ENCODE measurements around the gene PDLIM4.

The PDLIM4 gene

DNA sequence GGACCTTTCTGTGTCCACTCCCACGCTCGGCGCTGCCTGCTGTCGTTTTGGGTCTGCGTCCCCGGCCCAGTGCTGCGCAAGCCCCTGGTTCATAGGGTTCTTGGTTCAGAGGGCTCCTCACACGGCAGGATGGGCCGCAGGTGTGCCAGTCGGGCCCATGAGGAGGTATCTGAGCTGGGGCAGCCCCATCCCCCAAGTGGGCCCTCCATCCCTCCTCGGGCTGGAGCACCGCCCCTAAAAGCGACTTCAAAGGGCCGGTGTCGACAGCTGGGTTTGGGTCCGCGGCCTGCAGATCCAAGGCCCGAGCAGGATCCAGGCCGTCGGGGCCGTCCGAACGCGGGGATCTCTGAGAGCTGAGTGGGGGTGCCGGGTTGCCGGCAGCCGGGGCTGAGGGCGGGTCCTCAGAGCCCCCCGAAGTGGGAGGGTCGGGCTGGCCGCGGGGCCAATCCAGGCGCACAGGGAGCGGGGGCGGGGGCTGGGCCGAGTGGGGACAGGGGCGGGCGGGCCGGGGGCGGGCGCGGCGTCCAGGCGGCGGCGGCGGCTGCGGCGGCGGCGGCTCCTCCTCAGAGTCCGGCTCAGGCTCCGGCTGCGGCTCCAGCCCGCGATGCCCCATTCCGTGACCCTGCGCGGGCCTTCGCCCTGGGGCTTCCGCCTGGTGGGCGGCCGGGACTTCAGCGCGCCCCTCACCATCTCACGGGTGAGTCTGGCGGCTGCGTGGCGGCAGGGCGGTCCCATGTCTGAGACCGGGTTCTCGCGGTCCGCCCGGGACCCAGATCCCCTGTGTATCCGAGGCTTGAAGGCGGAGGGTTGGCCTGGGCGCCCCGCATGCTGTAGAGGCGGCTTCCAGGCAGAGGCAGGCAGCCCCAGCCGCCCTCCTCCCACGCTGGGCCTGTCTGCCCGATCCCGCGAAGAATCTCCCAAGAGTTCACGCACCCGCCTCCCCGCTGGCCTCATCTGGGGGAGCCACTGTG, at the start of gene PDLIM4:
Gene PDLIM4, plus strand, starts transcription at position 566 of the 971 bp plus-strand sequence. Its CDS starts 39 bp downstream, at position 605.
- no peak for DNase-seq (ENCODE audit: low read depth)

- DNase-seq (ENCODE audit: low read depth) = no peak
Measured at GRCh38 chr5:132207778-132208177, 49.7 kb upstream of the PDLIM4 start.

DNA sequence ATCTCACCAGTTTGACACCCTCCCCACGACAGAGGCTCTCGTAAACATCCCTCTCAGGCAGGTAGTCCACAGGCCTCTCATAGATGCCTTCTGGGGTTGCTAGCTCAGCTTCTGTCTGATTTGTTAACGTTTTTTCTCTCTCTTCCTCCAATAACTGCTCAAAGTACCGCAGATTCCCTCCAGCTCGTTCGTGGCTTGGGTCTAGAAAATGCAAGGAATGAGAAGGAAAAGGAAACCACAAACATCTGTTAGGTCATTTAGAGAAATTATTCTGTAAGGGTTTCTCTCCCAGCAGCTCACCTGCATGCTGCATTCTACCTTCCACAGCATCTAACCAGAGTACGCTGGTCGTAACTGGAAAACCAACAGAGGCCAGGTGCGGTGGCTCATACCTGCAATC, 48.4 kb upstream of the PDLIM4 start:
- DNase-seq (ENCODE audit: low read depth) = no peak

GRCh38 chr5:132209901-132210545, 47.5 kb upstream of the PDLIM4 start:
- no peak for DNase-seq (ENCODE audit: low read depth)

DNA sequence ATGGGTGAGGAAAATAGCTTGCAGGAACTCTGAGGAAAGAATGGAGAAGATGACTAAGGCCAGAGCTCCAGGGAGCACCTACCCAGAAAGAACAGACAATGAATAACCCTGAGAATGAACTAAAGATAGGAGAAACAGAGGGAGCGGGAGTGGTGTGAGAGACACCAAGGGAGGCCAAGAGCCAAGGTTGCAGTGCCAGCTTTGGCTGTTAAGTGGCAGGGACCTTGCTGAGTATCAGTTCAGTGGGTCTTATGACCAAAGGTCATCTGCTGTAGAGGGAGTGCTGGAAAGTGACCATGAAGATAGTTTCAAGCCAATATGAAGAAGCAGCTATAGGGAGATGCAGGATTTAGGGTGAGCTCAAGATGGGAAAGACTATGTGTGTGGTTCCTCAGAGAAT, 46.6 kb upstream of the PDLIM4 start:
- no peak for DNase-seq (ENCODE audit: low read depth)

- DNase-seq (ENCODE audit: low read depth) = no peak
Measured at GRCh38 chr5:132211787-132212186, 45.7 kb upstream of the PDLIM4 start.

- DNase-seq (ENCODE audit: low read depth) = no peak
Measured at GRCh38 chr5:132213666-132214065, 43.8 kb upstream of the PDLIM4 start.

- no peak for DNase-seq (ENCODE audit: low read depth)
Measured at GRCh38 chr5:132214491-132214890, 43.0 kb upstream of the PDLIM4 start.

GRCh38 chr5:132215329-132215728, 42.2 kb upstream of the PDLIM4 start:
- no peak for DNase-seq (ENCODE audit: low read depth)

GRCh38 chr5:132218321-132218720, 39.2 kb upstream of the PDLIM4 start:
- DNase-seq (ENCODE audit: low read depth) = no peak

GRCh38 chr5:132219289-132219970, 38.1 kb upstream of the PDLIM4 start:
- no peak for DNase-seq (ENCODE audit: low read depth)

DNA sequence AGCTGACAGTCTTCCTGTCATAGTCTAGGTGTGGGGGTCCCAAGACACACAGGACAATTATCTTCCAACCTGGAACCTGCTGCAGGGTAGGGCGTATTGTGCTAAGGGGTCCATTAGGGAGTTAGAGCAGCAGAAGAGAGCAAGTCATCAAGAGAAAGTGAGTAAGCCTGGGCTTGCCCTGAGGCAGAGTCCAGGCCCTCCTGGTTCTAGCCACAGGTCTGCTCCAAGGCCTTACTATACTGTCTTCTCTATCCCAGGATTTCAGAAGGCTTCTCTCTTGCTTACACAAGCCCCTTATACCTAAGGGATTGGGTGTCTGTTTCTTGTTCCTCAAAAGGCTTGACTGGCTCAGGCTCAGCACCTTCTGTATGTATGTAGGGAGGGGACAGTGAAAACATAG, 37.5 kb upstream of the PDLIM4 start:
- DNase-seq (ENCODE audit: low read depth) = no peak

DNA sequence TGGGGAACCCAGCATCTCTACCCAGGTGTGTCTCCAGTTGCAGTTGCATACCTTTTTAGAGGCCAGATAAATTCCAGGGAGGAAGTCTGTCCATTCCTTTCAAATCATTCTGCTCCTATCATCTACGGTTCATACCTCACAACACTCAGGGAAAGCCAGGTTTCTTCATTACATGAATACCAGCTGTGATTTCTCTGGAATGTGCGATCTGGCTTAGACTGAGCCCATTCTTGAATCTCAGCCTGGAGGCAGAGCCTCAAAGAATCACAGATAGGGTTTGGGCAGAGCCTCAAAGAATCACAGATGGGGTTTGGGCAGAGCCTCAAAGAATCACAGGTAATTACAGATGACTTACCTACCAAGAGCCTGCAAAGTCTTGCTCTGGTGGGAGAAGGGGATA, 37.0 kb upstream of the PDLIM4 start:
- DNase-seq (ENCODE audit: low read depth) = no peak

DNA sequence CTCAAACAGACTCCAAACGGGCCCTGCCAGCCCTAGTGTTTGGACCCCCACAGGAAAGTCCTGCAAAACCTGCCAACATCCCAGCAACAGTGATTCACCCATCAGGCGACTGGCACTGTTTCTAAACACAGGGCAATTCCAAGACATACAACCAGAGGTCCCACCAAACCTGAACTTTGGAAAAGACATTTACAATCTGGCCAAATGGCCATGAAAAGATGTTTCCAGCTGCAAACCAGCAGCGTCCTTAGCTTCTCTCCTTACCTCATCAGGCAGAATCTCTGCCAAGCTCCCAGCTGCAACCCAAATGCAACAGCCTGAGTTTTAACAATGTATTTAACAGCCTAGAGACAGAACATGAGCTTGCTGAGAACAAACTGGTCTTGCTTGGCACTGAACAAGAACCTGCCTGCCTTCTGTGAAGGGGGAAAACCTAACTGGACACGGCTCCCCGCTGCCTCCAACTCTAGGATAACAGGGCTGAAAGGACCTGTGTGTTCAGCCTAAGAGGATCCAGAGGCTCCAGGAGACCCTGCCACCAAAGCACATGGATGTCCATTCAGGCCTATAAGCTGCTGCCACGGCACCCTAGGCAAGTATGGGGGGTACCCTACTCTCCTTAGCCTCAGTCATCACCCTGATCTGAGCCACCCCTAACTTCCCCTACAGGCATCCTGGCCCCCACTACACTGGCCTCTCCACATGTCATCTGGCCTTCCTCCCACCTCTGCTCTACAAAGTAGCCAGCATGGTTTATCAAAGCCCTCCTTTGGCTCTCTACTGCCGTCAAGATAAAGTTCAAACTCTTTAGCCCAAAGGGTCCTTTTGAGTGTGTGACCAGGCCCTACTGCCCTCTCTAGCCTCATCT, 35.5 kb upstream of the PDLIM4 start:
- no peak for DNase-seq (ENCODE audit: low read depth)

DNA sequence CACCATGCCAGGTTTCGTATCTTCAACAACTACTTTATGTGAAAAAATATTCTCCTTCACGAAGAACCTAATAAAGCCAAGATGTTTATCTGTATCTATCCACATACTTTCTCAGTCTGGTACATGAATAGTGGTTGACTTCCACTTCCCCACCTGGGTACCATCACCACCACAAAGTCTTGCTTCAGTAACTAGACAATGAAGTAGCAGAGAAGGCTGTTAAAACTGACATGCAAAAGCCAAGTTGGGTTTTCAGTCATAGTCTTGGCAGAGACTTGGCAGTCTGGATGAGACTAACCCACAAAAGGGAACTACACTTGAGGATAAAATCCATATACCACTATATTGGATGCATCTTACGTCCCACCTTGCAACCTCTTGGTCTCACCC, 34.9 kb upstream of the PDLIM4 start:
- DNase-seq (ENCODE audit: low read depth) = no peak

DNA sequence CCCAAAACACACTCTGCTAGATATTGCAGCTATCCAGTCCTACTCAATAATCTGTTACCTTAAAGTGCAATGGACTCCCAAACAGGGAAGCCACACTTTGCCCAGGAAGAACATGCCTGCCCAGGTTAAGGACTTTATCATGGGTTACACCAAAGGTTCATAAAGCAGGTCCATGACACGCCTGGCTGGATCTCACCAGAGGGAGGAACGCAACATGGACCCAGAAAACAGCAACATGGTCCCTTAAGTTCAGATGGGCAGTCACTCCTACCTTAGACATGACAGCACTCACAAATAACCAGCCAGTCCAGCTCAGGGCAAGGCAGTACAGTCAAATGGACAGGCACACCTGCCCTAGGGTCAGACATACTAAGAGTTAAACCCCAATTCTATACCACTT, 33.6 kb upstream of the PDLIM4 start:
- no peak for DNase-seq (ENCODE audit: low read depth)

- DNase-seq (ENCODE audit: low read depth) = no peak
Measured at GRCh38 chr5:132224716-132225115, 32.8 kb upstream of the PDLIM4 start.

GRCh38 chr5:132225165-132226032, 32.1 kb upstream of the PDLIM4 start:
- DNase-seq (ENCODE audit: low read depth) = peak; percentile 38

DNA sequence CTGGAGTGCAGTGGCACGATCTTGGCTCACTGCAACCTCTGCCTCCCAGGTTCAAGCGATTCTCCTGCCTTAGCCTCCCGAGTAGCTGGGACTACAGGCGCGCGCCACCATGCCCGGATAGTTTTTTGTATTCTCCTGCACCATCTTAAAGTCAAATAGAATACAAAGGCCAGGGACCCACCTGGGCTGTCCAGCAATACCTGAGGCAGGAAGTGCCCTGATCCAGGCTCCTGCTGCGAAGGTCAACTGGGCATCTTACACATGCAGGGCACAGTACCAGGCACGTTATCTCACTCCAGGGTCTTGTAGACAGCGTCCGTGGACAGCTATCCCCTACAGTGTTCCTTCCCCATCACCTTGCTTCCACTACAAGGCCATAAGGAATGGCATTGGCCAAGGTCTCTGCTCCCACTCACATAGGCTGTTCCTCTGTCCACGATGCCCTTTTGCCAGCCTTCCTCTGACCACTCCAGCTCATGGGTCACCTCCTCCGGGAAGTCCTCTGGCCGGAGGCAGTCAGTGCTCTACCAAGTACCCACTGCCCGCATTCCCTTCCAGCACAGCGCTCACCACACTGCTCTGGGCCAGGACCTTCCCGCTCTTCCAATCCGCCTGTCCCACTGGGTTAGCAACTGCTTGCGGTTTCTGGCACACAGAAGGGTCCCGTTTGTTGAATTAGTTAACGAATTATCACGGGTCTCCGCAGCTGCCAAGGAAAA, 30.8 kb upstream of the PDLIM4 start:
- DNase-seq (ENCODE audit: low read depth) = no peak

DNA sequence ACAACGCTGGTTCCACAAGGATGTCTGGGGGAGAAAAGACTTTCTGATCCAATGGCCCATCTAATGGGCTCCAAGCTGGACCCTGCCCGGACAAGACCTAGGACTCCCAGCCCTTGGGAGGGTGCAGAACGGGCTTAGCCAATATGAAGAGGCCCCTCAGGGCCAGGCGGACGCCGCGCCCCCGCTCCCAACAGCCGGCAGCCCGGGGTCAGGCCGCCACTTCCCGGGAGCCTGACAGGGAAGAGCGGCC, 30.3 kb upstream of the PDLIM4 start:
- no peak for DNase-seq (ENCODE audit: low read depth)

All from activated T-cell treated with anti-CD3 and anti-CD28 coated beads for 48 hours (primary cell).